Myocyte (in vitro differentiated cells): ENCODE data around the gene ECE1. TPM values are rescaled to one million over a fixed set of nuclear protein-coding genes. Genes with fewer than 3 reads are reported as not detected.

Experiments used
- DNase-seq: peaks from one replicate; pipeline ENCODE4 v3.0.0-alpha.2; 2012; ENCODE audit warnings: low read depth
- polyA plus RNA-seq: library from polyadenylated mRNA; unstranded; fragments of >200 nt; gene quantifications from one replicate; pipeline ENCODE4 v1.2.1, GENCODE V29; 2012; ENCODE audit warnings: missing spikeins
- total RNA-seq: library from RNA; depleted of rRNA; stranded (reverse); fragments of >200 nt; gene quantifications from 2 replicates; pipeline ENCODE4 v1.2.3, GENCODE V29; 2014

The ECE1 gene
- 15.9 and 17.0 TPM in 2 replicates for total RNA-seq
- polyA plus RNA-seq, result 59.1 TPM

- peak; percentile 21 for DNase-seq
Observed at GRCh38 chr1:21289700-21290545, at the start of gene ECE1. TSS of gene ECE1 (minus strand) at chr1:21290463. CDS start at chr1:21290414, 49 bp downstream.

- DNase-seq, result no peak
Observed at GRCh38 chr1:21339356-21340229, 49.3 kb upstream of the ECE1 start.

- no peak for DNase-seq
Observed at GRCh38 chr1:21338573-21339355, 48.5 kb upstream of the ECE1 start.

- no peak for DNase-seq
Observed at GRCh38 chr1:21337928-21338572, 47.8 kb upstream of the ECE1 start.

- DNase-seq, result no peak
Observed at GRCh38 chr1:21337454-21337927, 47.2 kb upstream of the ECE1 start.

GRCh38 chr1:21337010-21337437, 46.8 kb upstream of the ECE1 start:
- DNase-seq, result no peak

- DNase-seq, result no peak
Observed at GRCh38 chr1:21335750-21336224, 45.5 kb upstream of the ECE1 start.

GRCh38 chr1:21335088-21335691, 44.9 kb upstream of the ECE1 start:
- no peak for DNase-seq

- DNase-seq, result peak; percentile 88
Observed at GRCh38 chr1:21334214-21335087, 44.2 kb upstream of the ECE1 start.

GRCh38 chr1:21333824-21334213, 43.6 kb upstream of the ECE1 start:
- DNase-seq, result no peak

- DNase-seq, result no peak
Observed at GRCh38 chr1:21332554-21333311, 42.5 kb upstream of the ECE1 start.

GRCh38 chr1:21331752-21332478, 41.7 kb upstream of the ECE1 start:
- no peak for DNase-seq

- DNase-seq, result no peak
Observed at GRCh38 chr1:21330544-21330943, 40.3 kb upstream of the ECE1 start.

GRCh38 chr1:21329209-21329844, 39.1 kb upstream of the ECE1 start:
- DNase-seq, result no peak

GRCh38 chr1:21327566-21328323, 37.5 kb upstream of the ECE1 start:
- no peak for DNase-seq

GRCh38 chr1:21326861-21327344, 36.6 kb upstream of the ECE1 start:
- DNase-seq, result no peak
